AG09319 (cell line): Measurements from ENCODE around the gene TP53I13.

Experiments
- DNase-seq: peaks from one replicate; pipeline ENCODE4 v3.0.0-alpha.2; 2010; ENCODE audit warnings: low read depth; ENCODE audit errors: extremely low read depth
- CTCF ChIP-seq: IDR thresholded peaks from 2 replicates; pipeline ENCODE4 v1.5.1; 2011; ENCODE audit warnings: low read depth, mild to moderate bottlenecking, inconsistent platforms, low read length, moderate library complexity

TP53I13 gene

GRCh38 chr17:29577385-29578211, 9.1 kb downstream of the TP53I13 start:
- peak; percentile 52 for DNase-seq
- no peak for TF ChIP-seq CTCF

DNA sequence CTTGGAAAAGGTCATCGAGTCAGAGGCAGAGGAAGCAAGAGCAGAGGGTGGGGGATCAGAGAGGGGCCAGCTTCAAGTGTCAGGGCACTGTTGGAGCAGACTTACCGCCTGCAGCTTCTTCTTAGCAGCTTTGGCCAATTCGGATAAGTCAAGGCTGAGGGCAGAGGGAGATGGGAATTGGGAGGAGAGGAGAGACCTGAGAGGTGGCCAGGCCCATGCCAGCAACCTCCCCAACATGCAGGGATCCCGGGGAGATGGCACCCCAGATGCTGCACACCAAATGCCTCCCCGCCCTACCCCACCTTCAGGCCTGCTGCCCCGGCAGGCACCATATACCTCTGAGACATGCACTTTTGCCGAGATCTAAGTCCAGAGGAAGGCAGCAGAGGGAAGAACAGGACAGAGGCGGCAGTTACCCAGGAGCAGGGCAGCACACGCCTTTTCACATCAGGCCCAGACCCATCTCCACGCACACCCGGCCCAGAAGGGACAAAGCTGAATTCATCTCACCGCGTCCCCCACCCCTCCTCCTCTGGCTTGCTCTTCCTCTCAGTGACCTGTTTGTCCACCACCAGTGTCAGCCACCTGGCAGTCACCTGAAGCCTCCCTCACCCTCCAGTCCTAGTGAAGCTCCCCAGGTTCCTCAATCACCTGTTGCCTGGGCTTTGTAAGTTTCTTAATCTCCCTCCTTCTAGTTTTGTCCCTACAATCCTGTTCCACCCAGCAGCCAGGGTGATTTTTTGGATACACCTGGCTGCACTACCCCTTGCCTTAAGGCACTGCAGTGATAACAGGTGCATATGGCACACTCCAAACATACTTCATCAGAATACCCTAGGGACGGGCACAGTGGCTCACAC, 10.4 kb downstream of the TP53I13 start:
- TF ChIP-seq CTCF, result no peak

DNA sequence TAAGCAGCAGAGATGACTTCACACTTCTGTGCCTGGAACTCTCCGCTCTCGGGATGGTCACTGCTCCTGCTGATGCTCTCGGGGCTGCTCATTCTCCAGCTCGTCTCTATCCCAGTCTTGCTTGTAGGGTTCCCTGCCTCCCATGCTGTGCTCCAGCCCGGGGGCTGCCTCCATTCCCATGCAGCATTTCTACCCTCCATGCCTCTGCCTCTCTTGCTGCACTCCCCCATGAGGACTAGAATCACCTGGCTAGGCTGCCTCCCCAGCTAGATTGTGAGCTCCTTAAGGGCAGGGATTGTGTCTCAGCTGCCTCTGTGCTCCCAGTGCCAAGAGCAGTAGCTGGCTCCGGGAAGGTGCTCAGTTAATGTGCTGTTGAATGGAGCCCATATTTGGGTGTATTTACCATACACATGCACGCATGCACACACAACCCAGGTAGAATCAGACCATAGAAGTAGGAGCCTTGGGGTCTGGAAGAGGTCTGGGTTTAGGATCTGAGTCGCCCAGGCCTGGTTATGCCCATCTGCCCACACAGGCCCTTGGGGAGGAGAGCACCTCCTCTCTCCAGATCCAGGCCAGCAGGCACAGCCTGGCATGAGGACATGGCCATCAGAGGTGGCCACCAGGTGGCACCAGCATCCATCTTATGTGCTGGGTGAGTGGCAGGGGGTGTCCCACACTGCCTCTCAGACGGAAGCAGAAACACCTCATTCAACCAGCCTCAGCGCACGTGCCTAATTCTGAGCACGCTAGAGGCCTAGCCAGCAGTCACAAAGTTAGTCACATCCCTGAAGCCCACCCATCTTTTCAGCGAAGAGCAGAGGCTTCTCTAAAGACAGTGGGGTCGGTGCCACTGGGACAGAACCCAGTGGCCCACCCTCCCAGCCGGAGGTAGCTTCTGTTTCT, 11.6 kb downstream of the TP53I13 start:
- peak; percentile 41 for DNase-seq
- peak; percentile 92 for TF ChIP-seq CTCF

More for the DNA sequence above, 10.4 kb downstream of the TP53I13 start:
- no peak for DNase-seq

GRCh38 chr17:29581583-29582253, 13.2 kb downstream of the TP53I13 start:
- DNase-seq, result no peak
- no peak for TF ChIP-seq CTCF

DNA sequence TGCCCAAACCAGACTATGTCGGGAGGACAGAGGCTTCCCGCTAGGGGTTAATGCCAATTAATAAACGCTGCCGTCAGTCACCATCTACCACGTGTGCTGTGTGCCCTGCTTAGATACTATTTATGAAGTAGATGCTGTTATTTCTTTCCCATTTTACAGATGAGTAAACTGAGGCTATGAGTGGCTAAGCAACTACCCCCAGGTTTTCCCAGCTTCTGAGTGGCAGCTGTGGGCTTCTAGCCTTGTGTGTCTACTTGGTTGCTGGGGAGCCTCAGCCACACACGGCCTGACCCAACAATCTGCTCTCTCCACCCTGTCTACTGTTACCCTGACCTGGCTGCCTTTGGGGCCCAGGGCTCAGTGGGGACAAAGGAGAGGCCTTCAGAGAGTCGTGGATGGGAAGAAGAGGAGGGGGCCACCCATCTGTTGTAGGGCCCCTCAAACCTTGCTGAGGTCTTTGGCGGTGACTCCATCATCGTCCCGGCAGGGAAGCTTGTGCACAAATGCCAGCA, 13.8 kb downstream of the TP53I13 start:
- TF ChIP-seq CTCF, result no peak
- DNase-seq, result no peak

- TF ChIP-seq CTCF, result no peak
- no peak for DNase-seq
These were observed 14.3 kb downstream of the TP53I13 start for GRCh38 chr17:29582772-29583171.
